Progenitor cell of endocrine pancreas (in vitro differentiated cells): ENCODE results near the gene CHST14. TPM values are rescaled to one million over a fixed set of nuclear protein-coding genes. Genes with fewer than 3 reads are reported as not detected.

ENCODE experiments used
- DNase-seq: peaks from one replicate; pipeline ENCODE4 v3.0.0; 2021; ENCODE audit warnings: low spot score; ENCODE audit not compliant: unreplicated experiment
- H3K27ac Mint-ChIP-seq: 2 replicates; pipeline ENCODE4 v1.8.0; 2021; ENCODE audit warnings: mild to moderate bottlenecking, moderate library complexity, mixed read lengths
- H3K27me3 Mint-ChIP-seq: 2 replicates; pipeline ENCODE4 v1.8.0; 2021; ENCODE audit warnings: mixed read lengths
- H3K36me3 Mint-ChIP-seq: 2 replicates; pipeline ENCODE4 v1.8.0; 2022; ENCODE audit warnings: mixed read lengths; ENCODE audit not compliant: insufficient read depth
- H3K4me1 Mint-ChIP-seq: 2 replicates; pipeline ENCODE4 v1.8.0; 2021; ENCODE audit warnings: low read depth, mixed read lengths
- H3K4me3 Mint-ChIP-seq: 2 replicates; pipeline ENCODE4 v1.8.0; 2021; ENCODE audit warnings: low read depth, mild to moderate bottlenecking, moderate library complexity, mixed read lengths
- H3K9me3 Mint-ChIP-seq: 2 replicates; pipeline ENCODE4 v1.8.0; 2021; ENCODE audit warnings: low read depth, mixed read lengths
- CTCF ChIP-seq: fragments of 200-600 bp; sonication (generic); IDR thresholded peaks from one replicate; pipeline ENCODE4 v1.5.0; 2021; ENCODE audit warnings: antibody characterized with exemption, mild to moderate bottlenecking; ENCODE audit not compliant: unreplicated experiment
- total RNA-seq: library from RNA; stranded (reverse); gene quantifications from 2 replicates; pipeline ENCODE4 v1.2.1, GENCODE V29; 2021

The CHST14 gene
- total RNA-seq, 1 donor from 2014 or later = 29.1 TPM

- Mint-ChIP-seq H3K4me1 (peaks cover 28% of the 10 kb centered on the region), H3K9me3 (no peaks in the 10 kb centered on the region), H3K36me3 (no peaks in the 10 kb centered on the region), H3K27me3 (peaks cover 66% of the 10 kb centered on the region), H3K4me3 (peak overlapping the region; percentile 79), H3K27ac (no peak overlapping the region)
- TF ChIP-seq CTCF = no peak
- no peak for DNase-seq
Observed at GRCh38 chr15:40439461-40439959, 31.3 kb upstream of the CHST14 start.

GRCh38 chr15:40439960-40440742 is 30.6 kb upstream of the CHST14 start:
- Mint-ChIP-seq H3K4me3 (peak overlapping the region; percentile 79), H3K27me3 (peaks cover 59% of the 10 kb centered on the region), H3K4me1 (peaks cover 30% of the 10 kb centered on the region), H3K27ac (peak overlapping the region; percentile 69), H3K36me3 (no peaks in the 10 kb centered on the region), H3K9me3 (no peaks in the 10 kb centered on the region)
- TF ChIP-seq CTCF = no peak
- DNase-seq = no peak

- peaks cover 51% of the 10 kb centered on the region for H3K27me3 Mint-ChIP-seq
- H3K4me1 Mint-ChIP-seq = peaks cover 28% of the 10 kb centered on the region
- TF ChIP-seq CTCF = no peak
Observed at GRCh38 chr15:40440743-40441564, 29.8 kb upstream of the CHST14 start, which contains the start of gene BAHD1. BAHD1 (plus strand) TSS chr15:40440953; CDS start chr15:40458465, 17,512 bp downstream.

GRCh38 chr15:40441565-40442531 is 28.9 kb upstream of the CHST14 start:
- DNase-seq = peak; percentile 35
- Mint-ChIP-seq H3K4me3 (peak overlapping the region; percentile 88), H3K27ac (peak overlapping the region; percentile 93), H3K4me1 (peaks cover 26% of the 10 kb centered on the region), H3K36me3 (no peaks in the 10 kb centered on the region), H3K9me3 (no peaks in the 10 kb centered on the region), H3K27me3 (peaks cover 43% of the 10 kb centered on the region)
- TF ChIP-seq CTCF = peak; percentile 16

More at GRCh38 chr15:40440743-40441564, 29.8 kb upstream of the CHST14 start, which contains the start of gene BAHD1:
- peak within 1 kb of the TSS; percentile 89 for H3K27ac Mint-ChIP-seq
- DNase-seq = peak; percentile 94
- no peaks in the 10 kb centered on the region for H3K36me3 Mint-ChIP-seq
- peak within 1 kb of the TSS; percentile 88 for H3K4me3 Mint-ChIP-seq
- no peaks in the 10 kb centered on the region for H3K9me3 Mint-ChIP-seq
